Fibroblast of pulmonary artery (primary cell): ENCODE data around the gene GGT7.

Experiments
- DNase-seq: peaks from one replicate; pipeline ENCODE4 v3.0.0-alpha.2; 2010; ENCODE audit warnings: low read depth
- H3K4me3 ChIP-seq: replicated peaks from 2 replicates; pipeline ENCODE4 v1.5.1; 2011; ENCODE audit warnings: low read depth, mild to moderate bottlenecking, control low read depth, low read length, moderate library complexity
- CTCF ChIP-seq: IDR thresholded peaks from 2 replicates; pipeline ENCODE4 v1.5.1; 2011; ENCODE audit warnings: mild to moderate bottlenecking, control low read depth, low read length, inconsistent platforms; ENCODE audit errors: missing control alignments

GGT7 gene

GRCh38 chr20:34891166-34892062 lies 18.8 kb upstream of the GGT7 start:
- TF ChIP-seq CTCF, result no peak
- peak; percentile 80 for DNase-seq
- H3K4me3 ChIP-seq, result no peak overlapping the region

- TF ChIP-seq CTCF, result no peak
- H3K4me3 ChIP-seq, result no peak overlapping the region
- DNase-seq, result no peak
These were observed 15.8 kb upstream of the GGT7 start for GRCh38 chr20:34888468-34888867.

GRCh38 chr20:34887023-34887422 lies 14.4 kb upstream of the GGT7 start:
- DNase-seq, result no peak
- no peak overlapping the region for H3K4me3 ChIP-seq
- no peak for TF ChIP-seq CTCF

- no peak overlapping the region for H3K4me3 ChIP-seq
- DNase-seq, result no peak
- TF ChIP-seq CTCF, result no peak
These were observed 13.5 kb upstream of the GGT7 start for GRCh38 chr20:34886122-34886521.

GRCh38 chr20:34884260-34884659 lies 11.6 kb upstream of the GGT7 start:
- no peak overlapping the region for H3K4me3 ChIP-seq
- DNase-seq, result no peak
- TF ChIP-seq CTCF, result no peak

- no peak overlapping the region for H3K4me3 ChIP-seq
- no peak for TF ChIP-seq CTCF
- DNase-seq, result no peak
These were observed 11.2 kb upstream of the GGT7 start for GRCh38 chr20:34883809-34884208.

- DNase-seq, result no peak
- H3K4me3 ChIP-seq, result no peak overlapping the region
- no peak for TF ChIP-seq CTCF
These were observed 10.5 kb upstream of the GGT7 start for GRCh38 chr20:34883087-34883688.
